GM23338 (cell line): Measurements from ENCODE around the gene HSF2BP. TPM values are rescaled to one million over a fixed set of nuclear protein-coding genes. Genes with fewer than 3 reads are reported as not detected.

Experiments
- ATAC-seq: fragments of 200-7000 bp; cut with Tn5 transposase; 3 replicates; pipeline ENCODE4 v1.9.1; 2020
- DNase-seq: peaks from one replicate; pipeline ENCODE4 v3.0.0-alpha.2; 2015; ENCODE audit warnings: low spot score
- H2AFZ ChIP-seq: fragments of 200-600 bp; sonication (generic); 2 replicates; pipeline ENCODE4 v1.8.0; 2016; ENCODE audit warnings: antibody characterized with exemption, mild to moderate bottlenecking, moderate library complexity
- H3F3A ChIP-seq: fragments of 200-600 bp; sonication (generic); replicated peaks from 2 replicates; pipeline ENCODE4 v1.8.0; 2017; ENCODE audit warnings: antibody characterized with exemption, mixed run types, low read depth
- H3K27ac ChIP-seq: fragments of 200-600 bp; sonication (generic); 2 replicates; pipeline ENCODE4 v1.6.1; 2016; ENCODE audit warnings: low read depth
- H3K27me3 ChIP-seq: fragments of 200-600 bp; sonication (generic); 2 replicates; pipeline ENCODE4 v1.8.0; 2016; ENCODE audit warnings: mild to moderate bottlenecking, mixed run types, moderate library complexity; ENCODE audit not compliant: insufficient read depth
- H3K36me3 ChIP-seq: fragments of 200-600 bp; sonication (generic); 2 replicates; pipeline ENCODE4 v1.8.0; 2016; ENCODE audit warnings: mild to moderate bottlenecking; ENCODE audit not compliant: insufficient read depth
- H3K4me1 ChIP-seq: fragments of 200-600 bp; sonication (generic); 2 replicates; pipeline ENCODE4 v1.8.0; 2016; ENCODE audit warnings: mild to moderate bottlenecking, moderate library complexity; ENCODE audit not compliant: insufficient read depth
- H3K4me2 ChIP-seq: fragments of 200-600 bp; sonication (generic); 2 replicates; pipeline ENCODE4 v1.7.1; 2017; ENCODE audit warnings: mixed run types
- H3K4me3 ChIP-seq: fragments of 200-600 bp; sonication (generic); 2 replicates; pipeline ENCODE4 v1.6.1; 2016; ENCODE audit warnings: mixed run types
- H3K79me2 ChIP-seq: fragments of 200-600 bp; sonication (generic); replicated peaks from 2 replicates; pipeline ENCODE4 v1.8.0; 2017; ENCODE audit warnings: mild to moderate bottlenecking; ENCODE audit not compliant: insufficient read depth
- H3K9me2 ChIP-seq: fragments of 200-600 bp; sonication (generic); 2 replicates; pipeline ENCODE4 v1.8.0; 2017; ENCODE audit not compliant: insufficient read depth
- H4K20me1 ChIP-seq: fragments of 200-600 bp; sonication (generic); replicated peaks from 2 replicates; pipeline ENCODE4 v1.8.0; 2017; ENCODE audit warnings: mild to moderate bottlenecking; ENCODE audit not compliant: insufficient read depth
- H3K27ac Mint-ChIP-seq: 2 replicates; pipeline ENCODE4 v1.8.0; 2020; ENCODE audit warnings: inconsistent platforms, mild to moderate bottlenecking, moderate library complexity, mixed read lengths
- H3K27me3 Mint-ChIP-seq: 3 replicates; pipeline ENCODE4 v1.8.0; 2022; ENCODE audit warnings: low read depth, mild to moderate bottlenecking, moderate library complexity, mixed read lengths, inconsistent platforms; ENCODE audit not compliant: insufficient read depth, poor library complexity
- H3K36me3 Mint-ChIP-seq: 3 replicates; pipeline ENCODE4 v1.8.0; 2021; ENCODE audit warnings: low read depth, mild to moderate bottlenecking, inconsistent platforms, moderate library complexity, mixed read lengths
- H3K4me1 Mint-ChIP-seq: 3 replicates; pipeline ENCODE4 v1.8.0; 2020; ENCODE audit warnings: mild to moderate bottlenecking, inconsistent platforms, mixed read lengths
- H3K4me3 Mint-ChIP-seq: 3 replicates; pipeline ENCODE4 v1.8.0; 2021; ENCODE audit warnings: moderate library complexity, mild to moderate bottlenecking, inconsistent platforms, mixed read lengths
- H3K9me3 Mint-ChIP-seq: 3 replicates; pipeline ENCODE4 v1.8.0; 2020; ENCODE audit warnings: moderate library complexity, mild to moderate bottlenecking, inconsistent platforms, mixed read lengths
- CREB1 ChIP-seq: fragments of 250-450 bp; sonication (Bioruptor Pico); IDR thresholded peaks from 2 replicates; pipeline ENCODE4 v1.5.0; 2020; ENCODE audit warnings: low read depth, mild to moderate bottlenecking, moderate library complexity
- EZH2 ChIP-seq: fragments of 200-600 bp; sonication (generic); IDR thresholded peaks from one replicate; pipeline ENCODE4 v1.8.0; 2017; ENCODE audit warnings: antibody characterized with exemption, mild to moderate bottlenecking, low read depth; ENCODE audit not compliant: unreplicated experiment
- JUNB ChIP-seq: IDR thresholded peaks from one replicate; pipeline ENCODE4 v1.6.1; 2016; ENCODE audit warnings: antibody characterized with exemption; ENCODE audit not compliant: unreplicated experiment
- NANOG ChIP-seq: IDR thresholded peaks from 2 replicates; pipeline ENCODE4 v1.6.1; 2016; ENCODE audit warnings: antibody characterized with exemption, borderline replicate concordance
- STAT1 ChIP-seq: IDR thresholded peaks from one replicate; pipeline ENCODE4 v1.6.1; 2016; ENCODE audit warnings: antibody characterized with exemption; ENCODE audit not compliant: unreplicated experiment
- ZNF114 ChIP-seq: fragments of 250-450 bp; sonication (Bioruptor Pico); IDR thresholded peaks from 2 replicates; pipeline ENCODE4 v1.5.0; 2020; ENCODE audit warnings: mild to moderate bottlenecking, moderate library complexity
- polyA plus RNA-seq: library from polyadenylated mRNA; unstranded; fragments of >200 nt; fragmentation: Nextera tagmentation; extraction: Ambion mirVana; gene quantifications from 2 replicates; pipeline ENCODE4 v1.2.1, GENCODE V29; 2016
- total RNA-seq: library from RNA; depleted of rRNA; stranded (reverse); fragments of >200 nt; shearing (Covaris generic); gene quantifications from 2 replicates; pipeline ENCODE4 v1.2.3, GENCODE V29; 2014
- TF ChIP-seq, protein P1 (sequence below): IDR thresholded peaks from one replicate; pipeline ENCODE4 v1.6.1; 2018; ENCODE audit warnings: antibody characterized with exemption; ENCODE audit not compliant: unreplicated experiment
- TF ChIP-seq, protein P2 (sequence below), 2 experiments: fragments of 200-600 bp in 1 of 2; sonication (generic) in 1 of 2; conservative IDR thresholded peaks; 2 replicates each; pipeline versions ENCODE4 v1.5.1 to v1.6.1; 2016 to 2017; ENCODE audit warnings: antibody characterized with exemption in 2 of 2, low read depth in 2 of 2, mild to moderate bottlenecking in 2 of 2, moderate library complexity in 1 of 2

HSF2BP gene
- total and polyA plus RNA-seq, 2 experiments from 2014 or later: 0.78 to 2.0 TPM

DNA sequence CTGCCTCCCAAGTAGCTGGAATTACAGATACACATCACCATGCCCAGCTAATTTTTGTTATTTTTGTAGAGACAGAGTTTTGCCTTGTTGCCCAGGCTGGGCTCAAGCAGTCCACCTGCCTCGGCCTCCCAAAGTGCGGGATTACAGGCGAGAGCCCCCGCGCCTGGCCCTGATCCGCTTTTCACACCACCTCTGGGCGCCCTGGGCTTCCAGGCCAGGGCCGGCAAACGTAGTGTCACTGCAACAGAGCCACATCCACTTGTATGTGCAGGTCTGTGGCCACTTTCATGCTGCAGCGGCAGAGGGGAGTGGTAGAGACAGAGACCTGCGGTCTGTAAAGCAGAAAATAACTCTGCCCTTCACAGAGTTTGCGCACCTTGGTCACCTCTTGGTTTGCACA is 29.6 kb upstream of the HSF2BP start (continued):
- TF ChIP-seq, protein P1, sequence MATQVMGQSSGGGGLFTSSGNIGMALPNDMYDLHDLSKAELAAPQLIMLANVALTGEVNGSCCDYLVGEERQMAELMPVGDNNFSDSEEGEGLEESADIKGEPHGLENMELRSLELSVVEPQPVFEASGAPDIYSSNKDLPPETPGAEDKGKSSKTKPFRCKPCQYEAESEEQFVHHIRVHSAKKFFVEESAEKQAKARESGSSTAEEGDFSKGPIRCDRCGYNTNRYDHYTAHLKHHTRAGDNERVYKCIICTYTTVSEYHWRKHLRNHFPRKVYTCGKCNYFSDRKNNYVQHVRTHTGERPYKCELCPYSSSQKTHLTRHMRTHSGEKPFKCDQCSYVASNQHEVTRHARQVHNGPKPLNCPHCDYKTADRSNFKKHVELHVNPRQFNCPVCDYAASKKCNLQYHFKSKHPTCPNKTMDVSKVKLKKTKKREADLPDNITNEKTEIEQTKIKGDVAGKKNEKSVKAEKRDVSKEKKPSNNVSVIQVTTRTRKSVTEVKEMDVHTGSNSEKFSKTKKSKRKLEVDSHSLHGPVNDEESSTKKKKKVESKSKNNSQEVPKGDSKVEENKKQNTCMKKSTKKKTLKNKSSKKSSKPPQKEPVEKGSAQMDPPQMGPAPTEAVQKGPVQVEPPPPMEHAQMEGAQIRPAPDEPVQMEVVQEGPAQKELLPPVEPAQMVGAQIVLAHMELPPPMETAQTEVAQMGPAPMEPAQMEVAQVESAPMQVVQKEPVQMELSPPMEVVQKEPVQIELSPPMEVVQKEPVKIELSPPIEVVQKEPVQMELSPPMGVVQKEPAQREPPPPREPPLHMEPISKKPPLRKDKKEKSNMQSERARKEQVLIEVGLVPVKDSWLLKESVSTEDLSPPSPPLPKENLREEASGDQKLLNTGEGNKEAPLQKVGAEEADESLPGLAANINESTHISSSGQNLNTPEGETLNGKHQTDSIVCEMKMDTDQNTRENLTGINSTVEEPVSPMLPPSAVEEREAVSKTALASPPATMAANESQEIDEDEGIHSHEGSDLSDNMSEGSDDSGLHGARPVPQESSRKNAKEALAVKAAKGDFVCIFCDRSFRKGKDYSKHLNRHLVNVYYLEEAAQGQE: no peak
- TF ChIP-seq, protein P2, sequence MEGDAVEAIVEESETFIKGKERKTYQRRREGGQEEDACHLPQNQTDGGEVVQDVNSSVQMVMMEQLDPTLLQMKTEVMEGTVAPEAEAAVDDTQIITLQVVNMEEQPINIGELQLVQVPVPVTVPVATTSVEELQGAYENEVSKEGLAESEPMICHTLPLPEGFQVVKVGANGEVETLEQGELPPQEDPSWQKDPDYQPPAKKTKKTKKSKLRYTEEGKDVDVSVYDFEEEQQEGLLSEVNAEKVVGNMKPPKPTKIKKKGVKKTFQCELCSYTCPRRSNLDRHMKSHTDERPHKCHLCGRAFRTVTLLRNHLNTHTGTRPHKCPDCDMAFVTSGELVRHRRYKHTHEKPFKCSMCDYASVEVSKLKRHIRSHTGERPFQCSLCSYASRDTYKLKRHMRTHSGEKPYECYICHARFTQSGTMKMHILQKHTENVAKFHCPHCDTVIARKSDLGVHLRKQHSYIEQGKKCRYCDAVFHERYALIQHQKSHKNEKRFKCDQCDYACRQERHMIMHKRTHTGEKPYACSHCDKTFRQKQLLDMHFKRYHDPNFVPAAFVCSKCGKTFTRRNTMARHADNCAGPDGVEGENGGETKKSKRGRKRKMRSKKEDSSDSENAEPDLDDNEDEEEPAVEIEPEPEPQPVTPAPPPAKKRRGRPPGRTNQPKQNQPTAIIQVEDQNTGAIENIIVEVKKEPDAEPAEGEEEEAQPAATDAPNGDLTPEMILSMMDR (conservative IDR thresholded peaks at IDR 0.05; ENCODE audit: low read depth in 2 of 2): no peak
- TF ChIP-seq CREB1 (CRISPR knock-in tag) (no peak), NANOG (no peak), EZH2 (no peak), JUNB (no peak)

DNA sequence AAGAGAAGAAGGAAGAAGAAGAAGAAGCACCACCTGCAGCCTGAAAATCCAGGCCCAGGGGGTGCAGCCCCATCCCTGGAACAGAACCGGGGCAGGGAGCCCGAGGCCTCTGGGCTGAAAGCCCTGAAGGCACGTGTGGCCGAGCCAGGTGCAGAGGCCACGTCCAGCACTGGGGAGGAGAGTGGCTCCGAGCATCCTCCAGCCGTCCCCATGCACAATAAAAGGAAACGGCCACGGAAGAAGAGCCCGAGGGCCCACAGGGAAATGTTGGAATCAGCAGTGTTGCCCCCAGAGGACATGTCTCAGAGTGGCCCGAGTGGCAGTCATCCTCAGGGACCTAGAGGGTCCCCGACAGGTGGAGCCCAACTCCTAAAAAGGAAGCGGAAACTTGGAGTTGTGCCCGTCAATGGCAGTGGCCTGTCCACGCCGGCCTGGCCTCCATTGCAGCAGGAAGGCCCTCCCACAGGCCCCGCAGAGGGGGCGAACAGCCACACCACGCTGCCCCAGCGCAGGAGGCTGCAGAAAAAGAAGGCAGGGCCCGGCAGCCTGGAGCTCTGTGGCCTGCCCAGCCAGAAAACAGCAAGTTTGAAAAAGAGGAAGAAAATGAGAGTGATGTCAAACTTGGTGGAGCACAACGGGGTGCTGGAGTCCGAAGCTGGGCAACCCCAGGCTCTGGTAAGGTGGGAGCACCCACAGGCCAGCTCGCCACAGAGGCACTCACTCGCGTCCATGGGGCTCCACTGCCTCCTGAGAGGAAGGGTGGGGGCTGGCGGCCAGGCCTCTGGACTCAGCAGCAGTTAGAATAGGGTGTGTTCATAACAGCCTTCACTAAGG is 28.5 kb upstream of the HSF2BP start:
- Mint-ChIP-seq H3K9me3 (no peaks in the 10 kb centered on the region), H3K4me3 (no peak overlapping the region), H3K36me3 (peaks cover 96% of the 10 kb centered on the region), H3K27me3 (no peaks in the 10 kb centered on the region), H3K4me1 (no peaks in the 10 kb centered on the region), H3K27ac (no peak overlapping the region; the same call in 1 of the 2 replicates)
- no peak overlapping the region for H3K27ac ChIP-seq
- H3K4me1 ChIP-seq: no peaks in the 10 kb centered on the region
- TF ChIP-seq ZNF114: no peak
- TF ChIP-seq STAT1: no peak
- H3K79me2 ChIP-seq: no peaks in the 10 kb centered on the region
- DNase-seq: no peak
- H3K36me3 ChIP-seq: peaks cover 34% of the 10 kb centered on the region
- no peak for ATAC-seq
- no peak overlapping the region for H3K4me2 ChIP-seq
- peaks cover 13% of the 10 kb centered on the region; the same call in 1 of the 2 replicates for H4K20me1 ChIP-seq
- H3K9me2 ChIP-seq: no peaks in the 10 kb centered on the region
- no peaks in the 10 kb centered on the region for H3K27me3 ChIP-seq
- H2AFZ ChIP-seq: no peak overlapping the region
- H3K4me3 ChIP-seq: no peak overlapping the region
- no peaks in the 10 kb centered on the region for H3F3A ChIP-seq
